ENCODE data around the gene SPIC. TPM values are rescaled to one million over a fixed set of nuclear protein-coding genes. Genes with fewer than 3 reads are reported as not detected.
"Not testable (repeated sequence)": the region's sequence is repeated elsewhere in the genome, so short reads cannot be mapped to it uniquely, and the experiment has no call there.

SPIC gene
- not detected in 2 replicates for total RNA-seq (2014; rRNA removed; shearing (Covaris generic))

DNA sequence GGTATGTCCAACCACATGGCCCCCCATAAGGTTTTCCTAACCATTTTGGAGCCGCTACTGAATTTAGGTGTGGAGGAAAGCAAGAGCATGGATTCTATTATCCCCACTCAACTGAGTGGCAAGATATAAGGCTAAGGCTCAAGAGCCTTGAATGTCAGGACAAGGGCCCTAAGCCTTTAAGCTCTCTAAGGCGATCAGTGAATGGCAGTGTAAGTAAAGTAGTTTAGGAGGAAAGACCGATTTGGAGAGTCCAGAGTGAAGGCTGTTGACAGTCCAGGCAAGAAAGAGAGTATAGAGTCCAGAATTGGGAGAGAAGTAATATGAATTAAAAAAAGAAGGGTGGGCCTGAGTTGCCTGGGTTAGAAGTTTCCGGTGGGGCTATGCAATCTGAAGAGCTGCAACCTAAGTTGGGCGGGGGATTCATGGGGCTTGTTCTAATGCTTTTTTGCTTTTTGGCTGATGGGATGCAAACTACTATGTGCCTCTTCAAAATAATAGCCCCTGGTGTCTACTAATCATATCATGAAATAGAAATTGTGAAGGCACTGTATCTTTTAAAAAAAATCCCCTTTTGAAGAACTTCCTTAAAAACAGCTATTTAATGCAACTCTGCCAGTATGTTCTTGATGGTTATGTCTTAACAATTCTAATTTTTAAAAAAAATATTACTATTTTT lies at the start of gene SPIC:
Gene SPIC (plus strand): TSS at position 626 of the 676 bp plus-strand sequence. CDS start 1,569 bp downstream, outside the sequence.
- DNase-seq (ENCODE audit: low read depth) = no peak

DNA sequence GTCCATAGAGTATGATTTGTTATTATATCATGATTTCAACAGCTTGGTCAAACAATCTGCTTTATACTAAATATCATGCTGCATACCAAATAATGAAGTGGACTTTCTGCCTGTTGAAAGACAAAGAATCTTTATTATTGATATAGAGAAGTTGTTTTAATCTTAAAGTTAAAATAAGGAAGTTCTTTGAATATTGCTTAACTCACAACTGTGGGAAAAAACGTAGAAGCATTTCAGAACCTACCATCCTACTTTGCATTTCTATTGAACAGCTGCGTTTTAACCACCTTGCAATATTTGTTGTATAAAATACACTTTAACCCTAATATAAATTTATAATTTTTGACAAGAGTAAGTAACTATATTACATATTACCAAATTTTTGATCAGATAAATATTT lies 44.7 kb upstream of the SPIC start:
- DNase-seq (ENCODE audit: low read depth) = no peak

DNA sequence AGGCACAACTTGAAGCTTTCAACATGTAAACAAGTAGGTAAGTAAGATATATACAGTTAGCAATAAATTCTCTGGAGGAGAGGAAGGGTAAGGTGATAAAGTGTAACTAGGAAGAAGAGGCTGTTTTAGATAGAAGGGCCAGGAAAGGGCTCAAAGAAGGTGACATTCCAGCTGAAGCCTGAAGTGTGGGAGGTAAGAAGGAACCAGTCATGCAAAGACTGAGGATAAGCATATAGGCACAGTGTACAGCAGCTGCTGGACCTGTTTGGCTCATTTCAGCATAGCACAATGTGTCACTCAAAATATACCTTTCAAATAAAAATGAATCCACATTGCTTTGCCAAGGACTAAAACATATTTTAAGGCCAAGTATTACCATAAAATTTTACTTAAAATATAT lies 39.0 kb upstream of the SPIC start:
- no peak for DNase-seq (ENCODE audit: low read depth)

- DNase-seq (ENCODE audit: low read depth) = no peak
These were observed 35.9 kb upstream of the SPIC start for GRCh38 chr12:101439236-101439635.

DNA sequence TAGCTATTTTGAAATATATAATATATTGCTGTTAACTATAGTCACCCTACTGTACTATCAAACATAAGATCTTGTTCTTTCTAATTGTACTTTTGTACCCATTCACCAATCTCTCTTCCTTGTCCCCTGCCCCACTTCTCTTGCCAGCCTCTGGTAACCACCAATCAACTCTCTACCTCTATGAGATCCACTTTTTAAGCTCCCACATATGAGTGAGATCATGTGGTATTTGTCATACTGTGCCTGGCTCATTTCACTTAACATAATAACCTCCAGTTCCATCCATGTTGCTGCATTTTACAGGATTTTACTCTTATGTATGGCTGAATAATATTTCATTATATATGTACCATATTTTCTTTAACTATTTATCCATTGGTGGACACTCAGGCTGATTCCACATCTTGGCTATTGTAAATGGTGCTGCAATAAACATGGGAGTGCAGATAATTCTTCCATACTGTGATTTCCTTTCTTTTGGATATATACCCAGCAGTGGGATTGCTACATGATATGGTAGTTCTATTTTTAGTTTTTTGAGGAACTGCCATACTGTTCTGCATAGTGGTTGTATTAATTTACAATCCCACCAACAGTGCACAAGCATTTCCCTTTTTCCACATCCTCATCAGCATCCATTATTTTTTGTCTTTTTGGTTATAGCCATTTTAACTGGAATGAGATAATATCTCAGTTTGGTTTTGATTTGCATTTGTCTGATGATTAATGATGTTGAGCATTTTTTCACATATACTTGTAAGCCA lies 33.5 kb upstream of the SPIC start:
- DNase-seq (ENCODE audit: low read depth) = no peak

DNA sequence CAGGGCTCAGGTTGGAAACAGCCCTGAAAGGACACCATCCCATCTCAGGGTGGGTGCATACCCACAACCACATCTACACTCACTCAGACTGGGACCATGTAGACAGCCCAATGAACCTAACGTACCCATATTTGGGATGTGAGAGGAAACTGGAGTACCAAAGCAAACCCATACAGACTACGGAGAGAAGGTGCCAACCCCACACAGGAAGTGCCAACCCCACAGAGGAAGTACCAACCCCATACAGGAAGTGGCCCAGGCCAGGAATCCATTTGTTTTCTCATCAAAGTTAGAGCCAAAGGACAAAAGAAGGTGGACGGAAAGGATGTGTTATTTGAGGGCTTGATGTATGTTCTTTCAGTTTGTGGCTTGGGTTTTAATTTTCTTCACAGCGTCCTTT lies 19.5 kb upstream of the SPIC start:
- DNase-seq (ENCODE audit: low read depth) = no peak

DNA sequence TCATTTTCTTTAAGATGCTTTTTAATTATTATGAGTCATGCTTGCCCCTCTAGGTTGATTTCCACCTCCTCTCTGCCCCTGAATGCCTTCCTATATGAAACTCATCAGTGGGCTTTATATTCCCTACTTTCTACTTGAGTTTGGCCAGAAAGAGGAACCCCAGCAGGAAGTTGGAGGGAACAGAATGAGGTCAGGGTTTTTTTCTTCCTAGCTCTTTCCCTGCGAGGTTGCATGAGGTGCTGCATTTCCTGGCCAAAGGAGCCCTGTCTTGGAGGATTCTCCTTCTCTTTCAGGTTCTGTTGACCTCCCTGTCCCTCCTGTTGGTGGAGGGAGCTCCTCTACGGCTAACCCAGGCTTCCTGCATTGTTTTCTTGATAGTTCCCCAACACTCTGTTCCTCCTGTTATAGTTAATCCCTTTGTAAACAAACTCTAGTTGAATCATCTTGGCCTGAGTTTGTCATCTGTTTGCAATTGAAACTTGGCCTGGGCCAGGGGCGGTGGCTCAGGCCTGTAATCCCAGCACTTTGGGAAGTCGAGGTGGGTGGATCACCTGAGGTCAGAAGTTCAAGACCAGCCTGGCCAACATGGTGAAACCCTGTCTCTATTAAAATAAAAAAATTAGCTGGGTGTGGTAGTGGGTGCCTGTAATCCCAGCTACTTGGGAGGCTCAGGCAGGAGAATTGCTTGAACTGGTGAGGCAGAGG lies 15.3 kb upstream of the SPIC start:
- DNase-seq (ENCODE audit: low read depth) = peak; percentile 63

DNA sequence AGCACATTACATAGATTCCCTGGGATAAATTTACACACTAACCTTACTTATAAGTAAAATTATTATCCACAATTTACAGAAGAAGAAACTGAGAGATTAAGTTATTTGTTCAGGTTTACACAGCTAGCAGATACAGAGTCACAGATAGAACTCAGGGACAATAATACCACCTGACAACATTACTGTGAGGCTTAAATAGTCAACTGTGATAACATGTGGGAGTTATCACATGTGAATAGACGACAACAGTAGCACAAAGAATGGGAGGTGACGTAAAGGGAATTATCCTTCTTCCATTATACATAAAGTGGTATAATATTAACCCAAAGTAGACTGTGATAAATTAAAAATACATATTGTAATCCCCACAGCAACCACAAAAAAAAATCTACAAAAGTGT lies 6.2 kb upstream of the SPIC start:
- no peak for DNase-seq (ENCODE audit: low read depth)

- no peak for DNase-seq (ENCODE audit: low read depth)
These were observed 4.2 kb upstream of the SPIC start for GRCh38 chr12:101470939-101471338.

DNA sequence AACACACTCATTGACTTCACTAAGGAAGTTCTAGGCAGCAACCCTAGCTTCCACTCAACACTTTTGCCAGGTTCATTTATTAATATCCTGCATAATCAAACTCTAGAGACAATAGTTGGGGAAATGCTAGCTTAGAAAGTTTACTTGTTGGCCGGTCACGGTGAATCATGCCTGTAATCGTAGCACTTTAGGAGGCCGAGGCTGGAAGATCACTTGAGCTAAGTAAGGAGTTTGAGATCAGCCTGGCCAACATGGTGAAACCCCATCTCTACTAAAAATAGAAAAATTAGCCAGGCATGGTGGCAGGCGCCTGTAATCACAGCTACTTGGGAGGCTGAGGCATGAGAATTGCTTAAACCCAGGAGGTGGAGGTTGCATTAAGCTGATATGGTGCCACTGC lies 3.3 kb upstream of the SPIC start:
- DNase-seq (ENCODE audit: low read depth) = not testable (repeated sequence)

- no peak for DNase-seq (ENCODE audit: low read depth)
These were observed 888 bp upstream of the SPIC start for GRCh38 chr12:101474248-101474647.

- no peak for DNase-seq (ENCODE audit: low read depth)
These were observed 692 bp downstream of the SPIC start for GRCh38 chr12:101475751-101476305.

- DNase-seq (ENCODE audit: low read depth) = no peak
These were observed 5.7 kb downstream of the SPIC start for GRCh38 chr12:101480849-101481248.

DNA sequence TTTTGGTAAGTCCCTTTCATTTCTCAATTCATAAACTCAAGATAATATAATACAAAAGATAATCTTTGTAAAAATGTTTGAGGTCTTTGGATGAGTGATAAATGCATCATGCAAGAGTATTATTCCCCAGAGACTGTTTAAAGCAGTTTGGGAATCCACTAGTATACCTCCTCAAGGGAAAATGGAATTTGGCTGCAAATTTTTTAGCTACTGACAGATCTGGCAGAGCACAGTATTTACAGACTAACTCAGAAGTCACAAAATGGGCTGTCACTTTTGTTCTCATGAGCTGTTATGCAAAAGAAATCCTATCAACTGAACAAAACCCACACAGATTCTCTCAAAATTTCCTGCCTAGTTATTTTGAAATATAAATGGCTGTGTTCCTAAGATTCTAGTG lies 9.9 kb downstream of the SPIC start:
- DNase-seq (ENCODE audit: low read depth) = no peak

DNA sequence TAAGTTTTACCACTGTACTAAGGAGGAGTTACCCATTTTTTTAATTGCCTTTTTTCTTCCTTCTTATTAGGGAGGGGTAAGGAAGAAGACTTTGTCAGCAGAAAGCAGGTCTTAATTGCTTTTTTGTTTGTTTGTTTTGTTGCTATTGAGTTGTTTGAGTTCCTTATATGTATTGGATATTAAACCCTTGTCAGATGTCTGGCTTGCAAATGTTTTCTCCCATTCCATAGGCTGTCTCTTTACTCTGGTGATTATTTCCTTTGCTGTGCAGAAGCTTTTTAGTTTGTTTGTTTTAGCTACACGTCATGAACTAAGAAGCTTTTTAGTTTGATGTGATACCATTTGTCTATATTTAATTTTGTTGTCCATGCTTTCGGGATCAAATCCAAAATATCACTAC lies 13.3 kb downstream of the SPIC start:
- no peak for DNase-seq (ENCODE audit: low read depth)

GRCh38 chr12:101490286-101490920 lies 15.3 kb downstream of the SPIC start:
- DNase-seq (ENCODE audit: low read depth) = peak; percentile 23

DNA sequence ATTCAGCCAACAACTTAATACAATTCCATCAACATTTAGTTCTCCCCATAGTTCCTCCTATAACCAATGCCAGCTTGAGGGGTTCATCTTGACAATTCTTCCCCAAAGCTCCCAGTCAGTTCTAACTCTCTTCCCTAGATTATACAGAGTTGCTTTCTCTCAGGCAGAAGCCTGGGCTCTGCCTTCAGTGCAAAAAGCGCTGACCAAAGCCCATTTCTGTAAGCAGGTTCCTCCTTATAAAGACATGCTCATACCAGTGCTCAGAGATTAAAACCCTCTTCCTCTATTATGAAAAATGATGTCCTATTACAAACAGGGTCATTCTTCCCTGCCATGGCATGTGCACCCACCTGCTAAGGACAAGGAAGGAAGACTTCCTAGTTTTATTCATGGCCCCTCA lies 16.2 kb downstream of the SPIC start:
- no peak for DNase-seq (ENCODE audit: low read depth)

GRCh38 chr12:101493556-101493955 lies 18.4 kb downstream of the SPIC start:
- DNase-seq (ENCODE audit: low read depth) = no peak

GRCh38 chr12:101498252-101498651 lies 23.1 kb downstream of the SPIC start:
- no peak for DNase-seq (ENCODE audit: low read depth)

DNA sequence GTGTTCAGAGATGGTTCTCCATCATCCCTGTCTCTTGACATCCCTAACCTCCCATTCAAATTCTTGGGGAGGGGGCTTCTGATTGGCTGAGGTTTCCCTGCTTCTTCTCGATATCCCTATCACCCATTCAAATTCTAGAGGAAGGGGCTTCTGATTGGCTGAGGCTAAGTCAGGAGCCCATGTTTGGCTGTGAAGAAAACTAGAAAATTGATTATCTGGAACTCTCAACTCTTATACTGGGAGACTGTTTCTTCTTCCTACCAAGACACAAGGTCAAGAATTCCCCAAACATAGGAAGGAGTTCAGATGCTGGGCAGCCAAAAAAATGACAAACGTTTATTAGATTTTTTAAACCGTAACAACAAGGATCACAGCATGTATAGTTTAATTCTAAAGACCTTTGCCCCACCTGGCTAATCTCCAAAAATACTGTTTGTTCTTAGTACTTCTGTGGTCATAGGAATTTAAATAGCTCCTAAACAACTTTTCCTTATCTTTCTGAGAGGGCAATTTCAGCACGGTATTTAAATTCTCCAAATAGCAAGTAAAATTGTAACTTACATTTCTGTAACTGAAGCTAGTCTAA lies 26.4 kb downstream of the SPIC start:
- no peak for DNase-seq (ENCODE audit: low read depth)

GRCh38 chr12:101521136-101521535 lies 46.0 kb downstream of the SPIC start:
- DNase-seq (ENCODE audit: low read depth) = no peak

DNA sequence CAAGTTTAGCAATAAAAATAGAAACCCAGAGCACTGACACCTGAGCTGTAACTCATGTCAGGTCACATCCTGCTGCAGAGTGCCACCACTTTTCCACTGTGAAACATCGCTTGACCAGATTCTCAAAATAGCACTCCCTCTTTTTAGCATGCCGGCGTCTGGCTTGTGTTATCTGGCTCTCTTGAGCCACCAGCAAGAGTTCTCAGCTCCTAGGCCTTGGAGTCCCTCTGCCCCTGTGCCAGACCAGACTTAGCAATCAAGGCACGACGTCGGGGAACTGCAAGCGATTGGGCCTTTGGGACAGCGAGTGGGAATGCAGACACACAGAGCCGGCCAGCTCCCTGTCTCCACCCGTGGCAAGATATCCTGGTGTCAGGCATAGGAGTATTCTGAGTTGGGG lies 52.5 kb downstream of the SPIC start:
- DNase-seq (ENCODE audit: low read depth) = no peak

Measured in Daoy (cell line).